Activated CD4-positive, alpha-beta T cell treated with anti-CD3 and anti-CD28 coated beads, Interleukin-2, amount 50 U/mL, for 48 hours (primary cell): ENCODE results near the gene CDH23.

Experiments
- DNase-seq, 2 experiments: peaks; one replicate each; pipeline ENCODE4 v3.0.0-alpha.2; 2020

The CDH23 gene

GRCh38 chr10:71442859-71443570, 46.3 kb downstream of the CDH23 start:
- no peak for DNase-seq

- DNase-seq: no peak
Measured at GRCh38 chr10:71443676-71444075, 47.0 kb downstream of the CDH23 start.

- DNase-seq: no peak
Measured at GRCh38 chr10:71444284-71445054, 47.7 kb downstream of the CDH23 start.

- no peak for DNase-seq
Measured at GRCh38 chr10:71447676-71448075, 51.0 kb downstream of the CDH23 start.

GRCh38 chr10:71448146-71448545, 51.4 kb downstream of the CDH23 start:
- no peak for DNase-seq

GRCh38 chr10:71449026-71449425, 52.3 kb downstream of the CDH23 start:
- no peak for DNase-seq

- no peak for DNase-seq
Measured at GRCh38 chr10:71451754-71452153, 55.0 kb downstream of the CDH23 start.

- no peak for DNase-seq
Measured at GRCh38 chr10:71453186-71453585, 56.5 kb downstream of the CDH23 start.

- no peak for DNase-seq
Measured at GRCh38 chr10:71454347-71454746, 57.6 kb downstream of the CDH23 start.

- DNase-seq: no peak
Measured at GRCh38 chr10:71455035-71455434, 58.3 kb downstream of the CDH23 start.

- no peak for DNase-seq
Measured at GRCh38 chr10:71456631-71457030, 59.9 kb downstream of the CDH23 start.

- no peak for DNase-seq
Measured at GRCh38 chr10:71457908-71458307, 61.2 kb downstream of the CDH23 start.

- no peak for DNase-seq
Measured at GRCh38 chr10:71458387-71458786, 61.7 kb downstream of the CDH23 start.

- no peak for DNase-seq
Measured at GRCh38 chr10:71459513-71459912, 62.8 kb downstream of the CDH23 start.

- no peak for DNase-seq
Measured at GRCh38 chr10:71460615-71461014, 63.9 kb downstream of the CDH23 start.

- no peak for DNase-seq
Measured at GRCh38 chr10:71461457-71461856, 64.7 kb downstream of the CDH23 start.

- DNase-seq: no peak
Measured at GRCh38 chr10:71462062-71462935, 65.6 kb downstream of the CDH23 start.

- DNase-seq: no peak
Measured at GRCh38 chr10:71463111-71463510, 66.4 kb downstream of the CDH23 start.

- no peak for DNase-seq
Measured at GRCh38 chr10:71465551-71466252, 69.0 kb downstream of the CDH23 start.

GRCh38 chr10:71466330-71466729, 69.6 kb downstream of the CDH23 start:
- DNase-seq: no peak

GRCh38 chr10:71467161-71467560, 70.4 kb downstream of the CDH23 start:
- DNase-seq: no peak

GRCh38 chr10:71467569-71468362, 71.0 kb downstream of the CDH23 start:
- DNase-seq: no peak
